HEK293T (cell line): ENCODE results near the gene ATP1B1.

Source experiments
- BHLHE40 ChIP-seq: fragments of 450-650 bp; IDR thresholded peaks from 2 replicates; pipeline ENCODE4 v1.6.1; 2016; ENCODE audit warnings: mild to moderate bottlenecking, moderate library complexity, borderline replicate concordance
- ELF4 ChIP-seq: fragments of 450-650 bp; IDR thresholded peaks from 2 replicates; pipeline ENCODE4 v1.6.1; 2017; ENCODE audit warnings: antibody characterized with exemption
- FOXK2 ChIP-seq: fragments of 450-650 bp; IDR thresholded peaks from 2 replicates; pipeline ENCODE4 v1.6.1; 2016; ENCODE audit warnings: mild to moderate bottlenecking
- FOXM1 ChIP-seq: fragments of 450-650 bp; IDR thresholded peaks from 2 replicates; pipeline ENCODE4 v1.6.1; 2017; ENCODE audit warnings: mild to moderate bottlenecking, borderline replicate concordance
- HDGF ChIP-seq: fragments of 450-650 bp; IDR thresholded peaks from 2 replicates; pipeline ENCODE4 v1.6.1; 2017; ENCODE audit warnings: antibody characterized with exemption, borderline replicate concordance
- LEF1 ChIP-seq: fragments of 450-650 bp; IDR thresholded peaks from 2 replicates; pipeline ENCODE4 v1.6.1; 2017; ENCODE audit warnings: mild to moderate bottlenecking, borderline replicate concordance
- NFRKB ChIP-seq: fragments of 450-650 bp; IDR thresholded peaks from 2 replicates; pipeline ENCODE4 v1.6.1; 2016; ENCODE audit warnings: mild to moderate bottlenecking, moderate library complexity
- SP1 ChIP-seq: fragments of 450-650 bp; IDR thresholded peaks from 2 replicates; pipeline ENCODE4 v1.6.1; 2017
- SUZ12 ChIP-seq: fragments of 450-650 bp; IDR thresholded peaks from 2 replicates; pipeline ENCODE4 v1.6.1; 2016; ENCODE audit warnings: mild to moderate bottlenecking
- ZNF384 ChIP-seq: fragments of 450-650 bp; IDR thresholded peaks from 2 replicates; pipeline ENCODE4 v1.6.1; 2016

GRCh38 chr1:169138866-169139670, 32.6 kb downstream of the ATP1B1 start:
- no peak for TF ChIP-seq NFRKB
- no peak for TF ChIP-seq FOXK2
- no peak for TF ChIP-seq HDGF
- TF ChIP-seq FOXM1, result no peak
- no peak for TF ChIP-seq BHLHE40
- no peak for TF ChIP-seq ZNF384
- TF ChIP-seq SP1, result no peak
- TF ChIP-seq ELF4, result no peak
- no peak for TF ChIP-seq LEF1
- TF ChIP-seq SUZ12, result no peak
